Measurements from ENCODE around the gene ADAM30.

ADAM30 gene

GRCh38 chr1:119917304-119918055 is 21.2 kb upstream of the ADAM30 start:
- no peak overlapping the region for H3K27ac ChIP-seq
- TF ChIP-seq CTCF (conservative IDR thresholded peaks at IDR 0.05) = no peak

GRCh38 chr1:119915517-119915916 is 19.2 kb upstream of the ADAM30 start:
- H3K27ac ChIP-seq = no peak overlapping the region
- TF ChIP-seq CTCF (conservative IDR thresholded peaks at IDR 0.05) = no peak

GRCh38 chr1:119914071-119914470 is 17.8 kb upstream of the ADAM30 start:
- TF ChIP-seq CTCF (conservative IDR thresholded peaks at IDR 0.05) = no peak

GRCh38 chr1:119912963-119913362 is 16.6 kb upstream of the ADAM30 start:
- no peak overlapping the region for H3K27ac ChIP-seq
- no peak for TF ChIP-seq CTCF (conservative IDR thresholded peaks at IDR 0.05)

More at GRCh38 chr1:119914071-119914470, 17.8 kb upstream of the ADAM30 start:
- no peak overlapping the region for H3K27ac ChIP-seq

GRCh38 chr1:119911775-119912174 is 15.5 kb upstream of the ADAM30 start:
- H3K27ac ChIP-seq = no peak overlapping the region
- TF ChIP-seq CTCF (conservative IDR thresholded peaks at IDR 0.05) = no peak

GRCh38 chr1:119910618-119911017 is 14.3 kb upstream of the ADAM30 start:
- no peak for TF ChIP-seq CTCF (conservative IDR thresholded peaks at IDR 0.05)
- no peak overlapping the region for H3K27ac ChIP-seq

- no peak for TF ChIP-seq CTCF (conservative IDR thresholded peaks at IDR 0.05)
- H3K27ac ChIP-seq = no peak overlapping the region
These were observed 13.7 kb upstream of the ADAM30 start for GRCh38 chr1:119909890-119910596.
